ENCODE measurements around the gene PITPNM2.

PITPNM2 gene

DNA sequence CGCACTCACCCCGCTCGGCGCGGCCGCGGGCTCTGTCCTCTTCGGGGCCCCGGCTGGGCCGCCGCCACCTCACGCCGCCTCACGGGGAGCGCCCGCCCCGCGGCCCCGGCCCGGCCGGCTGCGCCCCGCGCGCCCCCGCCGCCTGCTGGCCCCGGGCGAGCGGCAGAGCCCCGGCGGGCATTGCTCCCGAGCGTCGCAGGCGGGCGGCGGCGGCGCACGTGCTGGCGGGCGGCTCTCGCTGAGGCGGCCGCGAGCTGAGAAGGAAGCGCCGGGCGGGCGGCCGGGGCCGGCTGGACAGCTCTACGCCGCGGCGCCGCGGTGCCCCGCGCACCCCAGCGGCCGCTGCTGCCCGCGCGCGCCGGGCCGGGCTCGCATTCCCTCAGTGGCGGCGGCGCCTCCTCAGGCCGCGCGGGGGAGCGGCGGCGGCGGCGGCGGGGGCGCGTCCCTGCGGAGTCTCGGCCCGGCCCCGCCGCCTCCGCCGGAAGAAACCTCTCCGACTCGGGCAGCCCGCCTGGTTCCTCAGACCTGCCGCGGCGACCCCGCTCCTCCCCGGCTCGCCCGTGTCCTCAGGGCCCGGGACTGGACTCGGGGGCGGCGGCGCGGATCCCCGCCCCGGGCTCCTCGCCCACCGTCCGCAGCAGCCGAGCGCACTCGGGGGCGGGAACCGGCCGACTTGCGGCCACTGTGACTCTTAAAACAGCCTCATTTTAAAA lies at the start of gene PITPNM2:
PITPNM2 (minus strand) TSS at position 347 of the 713 bp plus-strand sequence. CDS start 116,500 bp downstream, outside the sequence.
- peak; percentile 51 for DNase-seq

DNA sequence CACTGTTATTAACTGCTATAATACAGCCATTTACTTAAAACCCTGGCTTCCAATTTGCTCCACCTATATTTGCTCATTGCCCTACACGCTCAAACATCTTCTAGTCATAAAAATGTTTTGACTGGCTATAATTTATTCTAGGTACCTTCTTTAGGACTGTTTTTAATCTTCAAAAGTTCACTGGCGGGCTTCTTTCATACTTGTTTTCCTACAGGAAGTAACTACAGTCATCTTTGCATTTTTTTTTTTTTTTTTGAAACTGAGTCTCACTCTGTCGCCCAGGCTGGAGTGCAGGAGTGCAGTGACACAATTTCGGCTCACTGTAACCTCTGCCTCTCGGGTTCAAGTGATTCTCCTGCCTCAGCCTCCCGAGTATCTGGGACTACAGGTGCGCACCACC lies 49.5 kb upstream of the PITPNM2 start:
- no peak for DNase-seq

DNA sequence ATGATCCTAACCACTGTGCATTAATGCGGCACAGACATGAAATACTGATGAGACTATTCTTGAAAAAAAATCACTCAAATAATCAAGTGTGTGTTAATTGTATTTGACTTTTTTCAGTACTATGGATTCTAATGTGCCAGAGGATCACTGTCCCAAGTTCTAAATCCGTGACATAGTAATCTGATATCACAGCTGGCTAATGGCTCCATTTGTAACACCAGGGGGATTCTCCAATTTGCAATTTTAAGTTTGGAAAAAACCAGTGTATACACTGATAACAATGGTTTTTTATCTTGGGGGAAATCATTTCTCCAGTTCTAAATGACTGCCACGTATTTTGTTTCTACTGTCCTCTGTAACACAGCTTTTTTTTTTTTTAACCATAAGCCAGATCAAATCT lies 49.0 kb upstream of the PITPNM2 start:
- no peak for DNase-seq

DNA sequence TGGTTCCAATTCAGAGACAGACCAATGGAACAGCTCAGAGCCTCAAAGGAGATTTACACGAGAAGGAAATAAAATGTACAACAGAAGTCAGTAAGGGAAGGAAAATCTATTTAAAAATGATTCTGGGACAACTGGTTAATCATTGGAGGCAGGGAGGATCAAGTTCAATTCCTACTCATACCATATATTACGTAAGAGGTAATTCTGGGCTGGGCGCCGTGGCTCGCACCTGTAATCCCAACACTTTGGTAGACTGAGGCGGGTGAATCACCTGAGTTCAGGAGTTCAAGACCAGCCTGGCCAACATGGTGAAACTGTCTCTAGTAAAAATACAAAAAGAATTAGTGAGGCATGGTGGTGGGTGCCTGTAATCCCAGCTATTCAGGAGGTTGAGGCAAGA lies 36.7 kb upstream of the PITPNM2 start:
- no peak for DNase-seq

DNA sequence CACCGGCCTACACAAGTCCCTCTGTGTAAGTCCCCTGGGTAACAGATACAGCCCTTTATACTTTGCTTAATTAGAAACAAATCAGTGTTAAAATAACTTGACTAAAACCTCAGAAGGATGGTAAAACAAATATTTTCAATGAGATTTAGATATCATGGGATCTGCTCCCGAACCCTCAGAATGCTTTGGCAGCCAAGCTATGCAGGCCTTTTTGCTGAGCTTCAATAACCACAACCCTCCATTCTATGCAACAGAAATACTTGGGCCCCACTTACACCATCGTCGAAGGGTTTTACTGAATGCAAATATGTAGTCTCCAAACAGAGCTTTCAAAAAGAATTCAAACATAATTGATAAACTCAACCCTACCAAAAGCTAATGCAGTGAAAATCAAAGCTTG lies 29.3 kb upstream of the PITPNM2 start:
- no peak for DNase-seq

DNA sequence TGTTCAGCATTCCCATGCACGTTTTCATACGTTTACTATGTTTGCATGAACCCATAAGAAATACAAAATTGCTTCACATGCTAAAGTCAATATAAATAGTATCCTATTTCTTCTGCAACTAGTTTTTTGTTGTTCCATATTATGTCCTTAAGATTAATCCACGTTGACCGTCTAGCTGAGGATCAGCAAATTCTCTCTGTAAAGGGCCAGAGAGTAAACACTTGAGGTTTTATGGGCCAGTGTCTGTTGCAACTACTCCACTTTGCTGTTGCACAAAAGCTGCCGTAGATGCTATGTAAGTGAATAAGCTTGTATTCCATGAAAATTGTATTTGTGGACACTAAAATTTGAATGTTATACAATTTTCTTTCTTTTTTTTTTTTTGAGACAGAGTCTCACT lies 21.1 kb upstream of the PITPNM2 start:
- no peak for DNase-seq

DNA sequence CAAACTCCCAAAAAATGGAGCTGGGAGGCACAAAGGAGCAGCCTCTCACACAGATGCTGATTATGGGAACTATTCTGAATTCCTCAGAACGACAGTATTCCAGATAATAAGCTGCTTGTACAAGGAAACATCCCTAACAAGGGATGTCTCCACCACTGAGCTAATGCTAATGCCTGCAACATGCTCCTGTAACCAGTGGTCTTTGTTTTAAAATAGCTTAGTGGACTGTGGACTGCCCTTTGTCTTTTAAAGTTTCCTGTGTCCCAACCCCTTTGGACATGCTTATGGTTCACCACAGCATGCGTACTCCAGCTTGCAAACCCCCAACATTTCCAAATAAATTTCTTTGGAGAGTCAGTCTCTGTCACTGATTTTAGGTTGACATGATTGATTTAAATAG lies 16.4 kb upstream of the PITPNM2 start:
- DNase-seq, result no peak

DNA sequence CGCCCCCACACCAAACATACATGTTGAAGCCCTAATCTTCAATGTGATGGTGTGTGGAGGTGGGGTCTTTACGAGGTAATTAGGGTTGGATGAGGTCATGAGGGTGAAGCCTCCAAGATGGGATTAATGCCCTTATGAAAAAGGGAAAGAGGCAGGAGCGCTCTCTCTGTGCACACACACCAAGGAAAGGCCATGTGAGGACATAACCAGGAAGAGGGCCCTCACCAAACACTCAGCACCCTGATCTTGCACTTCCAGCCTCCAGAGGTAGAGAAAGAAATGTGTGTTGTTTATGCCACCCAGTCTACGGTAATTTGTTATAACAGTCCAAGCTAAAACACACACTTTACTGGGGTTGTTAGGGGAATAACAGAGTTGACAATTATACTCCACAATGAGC lies 14.6 kb upstream of the PITPNM2 start:
- no peak for DNase-seq

DNA sequence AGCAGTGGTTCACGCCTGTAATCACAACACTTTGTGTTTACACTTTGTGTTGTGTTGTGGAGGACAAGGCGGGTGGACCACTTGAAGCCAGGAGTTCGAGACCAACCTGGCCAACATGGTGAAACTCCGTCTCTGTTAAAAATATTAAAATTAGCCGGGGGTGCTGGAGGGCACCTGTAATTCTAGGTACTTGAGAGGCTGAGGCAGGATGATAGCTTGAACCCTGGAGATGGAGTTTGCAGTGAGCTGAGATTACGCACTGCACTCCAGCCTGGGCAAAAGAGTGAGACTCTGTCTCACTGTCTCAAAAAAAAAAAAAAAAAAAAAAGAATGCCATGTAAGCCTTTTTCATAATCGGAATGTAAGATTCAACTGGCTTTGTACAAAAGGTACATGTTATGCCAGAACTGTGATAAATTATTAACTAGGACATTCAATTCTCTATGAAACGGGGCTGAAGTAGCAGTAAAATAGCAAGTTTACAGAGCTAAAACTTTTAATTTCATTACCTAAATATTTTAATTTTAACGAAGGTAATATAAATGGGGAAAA lies 13.9 kb upstream of the PITPNM2 start:
- DNase-seq, result no peak

DNA sequence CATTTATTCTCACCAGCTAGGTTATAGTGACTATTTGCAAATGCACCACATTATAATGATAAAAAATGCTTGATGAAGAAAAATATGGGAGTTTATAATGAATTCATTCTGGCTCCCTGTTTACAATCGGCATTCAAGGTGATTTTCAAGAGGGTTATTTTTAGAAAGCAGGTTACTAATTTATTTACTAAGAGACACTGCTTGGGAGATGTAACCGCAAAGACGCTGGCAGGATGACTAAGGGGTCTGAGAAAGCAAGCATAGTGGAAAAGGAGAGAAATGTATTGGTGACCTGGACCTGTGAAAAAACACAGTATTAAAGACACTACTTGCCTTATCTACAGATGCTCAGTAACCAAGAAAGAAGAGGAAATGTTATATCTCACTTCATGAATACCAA lies 13.3 kb upstream of the PITPNM2 start:
- DNase-seq, result no peak

DNA sequence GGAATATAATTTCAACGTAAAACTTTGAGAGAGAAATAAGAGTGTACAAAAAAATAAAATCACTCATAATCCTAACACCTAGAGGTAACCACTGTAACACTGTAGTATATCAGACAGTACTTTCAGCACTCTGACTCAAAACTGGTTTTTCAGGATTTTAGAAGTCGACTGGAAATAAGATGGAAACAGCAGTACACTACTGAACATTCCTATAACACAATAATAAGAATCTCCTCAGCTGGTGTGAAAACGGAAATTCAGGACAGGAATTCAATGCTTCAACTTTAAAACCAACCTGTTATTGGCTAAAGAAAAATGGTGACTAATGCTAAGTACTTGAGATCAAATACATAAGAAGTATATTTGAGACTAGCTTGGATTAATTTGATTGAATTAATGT lies 12.3 kb upstream of the PITPNM2 start:
- no peak for DNase-seq

DNA sequence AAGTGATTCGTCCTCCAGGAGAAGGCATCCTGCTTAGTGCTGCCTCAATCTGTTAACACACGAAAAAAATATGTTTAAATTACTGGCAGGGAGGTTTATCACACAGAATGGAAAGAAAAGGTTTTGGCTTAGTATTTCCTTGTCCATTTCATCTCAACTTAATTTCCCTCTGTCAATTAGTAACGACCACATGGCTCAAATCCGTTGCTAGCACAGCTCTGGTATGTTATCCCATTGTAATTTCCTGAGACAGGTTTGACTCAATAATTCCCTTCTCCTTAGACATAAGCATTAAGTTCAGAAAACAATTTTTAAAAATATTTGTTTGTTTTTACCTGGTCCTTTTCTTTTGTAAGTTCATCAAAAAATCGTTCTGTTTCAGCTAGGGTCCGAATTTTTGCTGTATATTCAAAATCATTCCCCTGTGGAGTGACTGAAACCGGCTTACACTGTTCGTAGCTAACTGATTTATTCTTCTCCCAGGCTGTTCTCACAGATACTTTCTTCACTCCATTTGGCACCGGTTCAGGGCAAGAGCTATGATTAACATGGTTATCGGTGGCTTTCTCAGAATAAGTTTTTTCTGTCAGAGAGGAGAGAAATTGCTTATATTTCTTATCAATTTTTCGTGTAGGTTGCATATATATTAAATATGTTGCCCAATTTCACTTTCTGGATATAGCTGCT lies 10.1 kb upstream of the PITPNM2 start:
- no peak for DNase-seq

DNA sequence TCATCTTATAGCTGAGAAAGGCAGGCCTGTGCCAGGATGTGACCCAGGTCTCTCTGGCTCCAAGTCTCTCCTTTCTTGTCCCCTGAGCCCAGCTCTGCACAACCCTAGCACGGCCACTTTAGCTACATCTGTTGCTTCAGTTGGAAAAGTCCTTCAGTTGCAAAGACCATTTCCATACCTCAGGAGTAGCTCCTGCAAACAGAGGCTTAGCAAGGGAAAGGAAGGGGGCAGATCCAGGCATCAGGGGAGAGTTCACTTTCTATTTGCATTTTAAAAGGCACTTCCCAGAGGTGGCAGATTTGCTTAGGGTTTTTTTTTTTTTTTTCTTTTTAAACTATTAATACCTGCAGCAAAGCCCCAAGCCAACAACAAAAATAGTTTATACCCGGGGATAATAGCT lies 3.0 kb upstream of the PITPNM2 start:
- DNase-seq, result no peak

DNA sequence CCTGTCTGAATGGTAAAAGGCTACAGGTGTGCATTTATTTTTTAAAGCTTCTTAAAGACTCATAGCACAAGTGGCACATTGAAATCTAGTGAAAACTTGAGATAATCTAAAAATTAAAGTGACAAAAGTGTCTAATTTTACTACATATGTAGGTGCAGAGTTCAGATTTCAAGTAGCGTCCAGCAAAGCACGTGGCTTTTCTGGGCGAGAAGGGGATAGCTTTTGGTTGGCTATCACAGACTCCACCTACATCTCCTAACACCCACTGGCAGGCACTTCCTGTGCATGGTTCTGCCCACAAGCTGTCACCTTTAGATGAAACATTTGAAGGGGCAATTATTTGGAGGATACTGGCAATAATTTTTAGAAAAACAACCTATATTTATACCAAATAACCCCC lies 1.9 kb upstream of the PITPNM2 start:
- DNase-seq, result no peak

DNA sequence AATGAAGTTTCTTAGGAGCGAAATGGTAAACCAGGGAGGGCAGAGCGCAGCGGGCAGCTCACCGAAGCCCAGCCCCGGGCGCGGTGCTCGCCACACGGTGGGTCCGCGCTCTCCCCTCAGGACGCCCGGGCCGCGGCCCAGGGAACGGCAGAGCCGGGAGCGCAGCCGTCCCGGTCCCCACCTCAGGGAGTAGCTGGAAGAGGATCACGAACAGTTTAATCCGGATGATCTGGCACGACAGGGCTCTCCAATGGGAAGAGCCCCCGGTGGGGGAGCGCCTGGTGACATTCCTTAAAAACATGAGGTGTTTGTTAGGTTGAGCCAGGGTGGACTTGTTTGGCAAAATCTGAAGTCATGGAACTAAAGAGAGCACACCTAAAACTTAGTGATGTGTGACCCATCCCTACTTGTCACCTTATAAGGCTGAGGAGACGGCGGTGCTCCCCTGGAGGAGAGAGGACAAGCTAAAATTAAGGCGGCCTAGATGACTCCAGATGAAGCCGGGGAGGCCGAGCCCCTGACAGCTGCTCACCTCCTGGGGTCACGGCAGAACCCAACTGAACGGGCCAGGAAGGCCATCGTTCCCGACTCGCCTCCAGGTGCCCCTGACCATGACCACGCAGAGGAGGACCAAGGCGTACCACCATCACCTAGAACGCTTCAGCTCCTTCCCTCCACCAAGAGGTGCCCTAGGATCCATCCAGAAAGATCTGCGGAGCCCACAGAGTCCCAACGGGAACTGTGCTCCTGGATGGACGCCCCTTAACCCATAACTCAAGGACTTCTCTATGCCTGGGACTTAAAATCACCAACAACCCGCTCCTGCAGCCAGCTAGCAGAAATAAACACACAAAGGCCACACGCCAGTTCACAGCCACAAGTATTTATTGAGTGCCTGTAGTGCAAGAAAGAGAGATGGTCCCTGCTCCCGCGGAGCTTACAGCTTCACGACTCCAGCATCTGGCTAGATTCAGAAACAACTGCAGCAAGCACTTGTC lies 866 bp upstream of the PITPNM2 start:
- DNase-seq, result no peak

DNA sequence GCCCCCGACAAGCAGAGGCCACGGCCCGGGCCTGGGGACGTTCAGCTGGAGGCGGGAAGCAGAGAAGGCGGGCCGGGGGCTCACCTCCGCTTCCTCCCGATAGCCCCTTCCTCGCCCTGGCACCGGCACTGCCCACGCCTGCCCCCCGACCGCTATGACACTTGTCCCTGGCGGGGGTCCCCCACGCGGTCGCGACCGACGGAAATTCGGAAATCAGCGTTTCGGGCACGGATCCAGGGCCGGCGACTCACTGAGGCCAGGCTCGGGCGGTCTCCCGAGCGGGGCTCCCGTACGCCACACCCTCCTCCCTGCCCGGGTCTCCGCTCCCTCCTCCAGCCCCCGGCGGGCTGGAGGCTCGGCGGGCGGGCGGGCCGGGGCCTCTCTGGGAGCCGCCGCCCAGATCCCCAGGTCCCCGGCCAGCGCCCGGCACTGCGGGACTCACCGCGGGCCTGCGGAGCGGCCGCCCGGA lies 581 bp downstream of the PITPNM2 start:
- DNase-seq, result no peak

DNA sequence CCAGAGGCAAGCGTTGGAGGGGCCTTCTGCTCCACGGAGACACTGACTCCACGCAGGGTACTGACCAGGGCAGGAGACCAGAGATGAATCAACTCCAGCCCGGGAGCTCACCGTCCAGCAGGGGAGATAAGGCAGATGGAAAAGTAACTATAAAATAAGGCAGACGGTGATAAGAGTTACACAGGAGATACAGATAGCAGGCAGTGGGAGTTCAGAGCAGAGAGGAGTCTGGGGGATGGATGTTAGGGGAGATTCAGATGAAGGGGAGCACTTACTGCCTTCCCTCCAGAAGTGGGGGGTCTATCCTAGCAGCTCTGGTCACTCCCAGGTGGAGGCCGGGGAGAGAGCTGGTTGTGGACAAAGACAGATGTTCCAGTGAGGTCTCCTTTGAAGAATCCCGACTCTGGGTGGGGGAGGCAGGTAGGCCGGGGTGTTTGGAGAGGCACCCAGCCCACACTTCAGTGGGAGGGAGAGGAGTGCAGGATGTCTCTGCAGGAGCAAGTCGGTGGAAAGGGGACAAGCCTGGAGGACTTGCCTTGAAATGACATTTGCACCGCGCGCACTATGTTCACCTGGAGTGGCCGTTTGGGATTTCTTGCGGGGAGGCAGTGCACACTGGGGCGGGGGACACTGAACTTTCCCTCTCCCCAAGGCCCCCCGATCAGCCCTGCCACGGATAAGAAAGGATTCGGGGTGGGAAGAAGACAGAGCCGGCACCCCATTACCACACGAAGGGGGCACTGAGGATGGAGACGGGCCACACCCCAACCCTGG lies 1.2 kb downstream of the PITPNM2 start:
- DNase-seq, result no peak

DNA sequence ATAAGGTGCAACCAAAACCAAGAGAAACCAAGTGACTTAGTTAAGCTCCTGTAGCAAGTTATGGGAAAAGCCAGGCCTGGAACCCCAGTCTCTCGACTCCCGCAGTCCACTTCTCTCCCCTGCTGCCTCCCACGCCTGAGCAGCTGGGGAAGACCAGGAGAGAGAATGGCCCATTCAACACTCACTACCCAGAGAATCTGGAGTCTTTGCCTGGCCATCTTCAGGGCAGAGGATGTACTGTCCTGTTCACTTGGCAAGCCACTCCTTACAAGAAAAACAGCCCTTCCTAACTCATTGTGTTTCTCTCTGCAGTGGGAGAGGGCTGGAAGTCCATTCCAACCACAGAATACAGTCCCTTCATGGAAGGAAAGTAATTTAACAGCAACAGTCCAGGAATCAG lies 1.8 kb downstream of the PITPNM2 start:
- DNase-seq, result no peak

DNA sequence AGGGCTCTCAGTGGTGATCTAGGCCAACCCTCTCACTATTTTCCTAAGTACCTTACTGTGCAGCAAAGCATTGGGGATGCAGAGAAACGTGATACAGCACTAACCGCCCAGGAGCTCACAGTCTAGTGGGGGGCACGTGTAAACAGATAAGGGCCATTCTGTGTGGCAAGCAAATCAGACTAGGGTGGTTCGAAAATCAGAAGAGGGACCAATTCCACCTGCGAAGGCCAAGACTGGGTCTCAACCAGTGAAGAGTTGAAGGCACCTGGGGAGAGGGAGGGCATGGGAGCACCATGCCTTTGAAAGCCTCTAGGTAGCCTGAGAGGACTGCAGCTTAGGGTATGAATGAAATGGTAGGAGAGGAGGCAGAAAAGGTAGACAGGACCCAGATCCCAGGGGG lies 2.2 kb downstream of the PITPNM2 start:
- no peak for DNase-seq

DNA sequence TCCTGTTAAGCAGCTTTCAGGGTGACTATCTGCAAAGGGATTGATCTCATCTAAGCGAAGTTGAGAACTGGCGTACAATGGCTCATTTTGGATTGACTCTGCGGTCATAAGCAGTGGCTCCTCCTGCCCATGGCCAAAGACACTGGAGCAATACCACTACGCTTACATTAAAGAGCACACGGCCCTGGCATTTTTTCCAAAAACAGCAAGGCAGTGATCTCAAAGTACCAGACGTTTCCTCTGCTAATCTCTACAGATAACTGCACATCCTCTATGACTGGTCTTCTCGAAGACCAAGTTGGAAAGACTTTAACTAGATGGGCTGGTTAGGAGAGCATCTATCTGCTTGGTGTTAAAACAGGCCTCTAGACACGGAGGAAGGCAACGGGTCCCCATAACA lies 2.7 kb downstream of the PITPNM2 start:
- no peak for DNase-seq

DNA sequence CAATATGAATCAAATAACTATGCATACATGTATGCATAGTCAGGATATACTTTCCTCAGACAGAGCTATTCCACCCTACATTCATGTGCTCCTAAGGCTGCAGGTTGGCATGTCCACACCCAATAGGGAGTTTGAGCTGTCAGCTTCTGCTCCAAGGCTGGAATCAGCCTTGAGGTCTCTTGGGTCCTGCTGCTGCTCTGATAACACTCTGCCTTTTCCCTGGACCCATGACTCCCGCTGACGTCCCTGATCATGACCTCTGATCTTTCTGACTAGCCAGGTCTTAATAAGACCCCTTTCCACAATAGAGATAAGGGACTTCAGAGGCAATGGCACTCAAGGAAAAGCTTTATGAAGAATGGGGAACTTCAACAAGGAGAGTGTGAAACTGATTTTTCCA lies 5.7 kb downstream of the PITPNM2 start:
- DNase-seq, result no peak

DNA sequence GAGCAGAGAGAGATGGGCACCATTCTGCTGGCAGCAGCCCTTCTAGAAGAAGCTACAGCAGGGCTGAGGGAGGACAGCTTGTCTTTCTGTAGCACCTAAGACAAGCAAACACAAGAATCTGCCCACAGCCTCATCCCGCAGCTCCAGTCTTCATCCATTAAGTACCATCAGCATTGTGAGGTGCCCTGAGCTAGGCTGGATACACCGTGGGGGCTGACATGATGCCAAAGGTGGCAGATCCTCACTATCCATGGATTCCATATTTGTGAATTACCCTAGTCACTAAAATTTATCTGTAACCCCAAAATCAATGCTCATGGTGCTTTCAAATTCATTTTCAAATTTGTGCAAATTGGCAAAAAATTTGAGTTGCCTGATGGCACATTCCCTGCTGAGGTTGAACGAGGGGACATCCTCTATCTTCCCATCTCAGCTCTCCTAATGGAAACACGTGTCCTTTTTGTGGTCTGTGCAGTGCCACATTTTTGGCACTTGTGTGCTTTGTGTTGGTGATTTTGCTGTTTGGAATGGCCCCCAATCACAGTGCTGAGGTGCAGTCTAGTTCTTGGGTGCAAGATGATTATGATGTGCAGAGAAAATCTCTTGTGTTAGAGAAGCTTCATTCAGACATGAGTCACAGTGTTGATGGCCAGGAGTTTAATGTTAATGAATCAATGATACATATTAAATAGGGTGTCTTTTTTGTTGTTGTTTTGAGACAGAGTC lies 7.0 kb downstream of the PITPNM2 start:
- DNase-seq, result no peak
